HUES48 (cell line): ENCODE results near the gene SFI1.
"Not testable (repeated sequence)": the region's sequence is repeated elsewhere in the genome, so short reads cannot be mapped to it uniquely, and the experiment has no call there.

Experiments
- H3K27ac ChIP-seq: one replicate; pipeline ENCODE4 v1.7.0; 2013; ENCODE audit warnings: low read depth, low read length, inconsistent platforms
- H3K27me3 ChIP-seq: 2 replicates; pipeline ENCODE4 v1.6.1; 2013; ENCODE audit warnings: mild to moderate bottlenecking, low read length; ENCODE audit not compliant: control insufficient read depth, insufficient read depth
- H3K36me3 ChIP-seq: 2 replicates; pipeline ENCODE4 v1.6.1; 2013; ENCODE audit warnings: low read length; ENCODE audit not compliant: control insufficient read depth, insufficient read depth
- H3K4me1 ChIP-seq: 2 replicates; pipeline ENCODE4 v1.6.1; 2013; ENCODE audit warnings: mild to moderate bottlenecking, low read length; ENCODE audit not compliant: control insufficient read depth, insufficient read depth
- H3K4me3 ChIP-seq: 2 replicates; pipeline ENCODE4 v1.5.1; 2013; ENCODE audit warnings: mild to moderate bottlenecking, low read depth, low read length
- H3K9ac ChIP-seq: 2 replicates; pipeline ENCODE4 v1.6.1; 2013; ENCODE audit warnings: mild to moderate bottlenecking, low read depth, low read length, moderate library complexity
- H3K9me3 ChIP-seq: 2 replicates; pipeline ENCODE4 v1.6.1; 2013; ENCODE audit warnings: low read length; ENCODE audit not compliant: control insufficient read depth, insufficient read depth

SFI1 gene

DNA sequence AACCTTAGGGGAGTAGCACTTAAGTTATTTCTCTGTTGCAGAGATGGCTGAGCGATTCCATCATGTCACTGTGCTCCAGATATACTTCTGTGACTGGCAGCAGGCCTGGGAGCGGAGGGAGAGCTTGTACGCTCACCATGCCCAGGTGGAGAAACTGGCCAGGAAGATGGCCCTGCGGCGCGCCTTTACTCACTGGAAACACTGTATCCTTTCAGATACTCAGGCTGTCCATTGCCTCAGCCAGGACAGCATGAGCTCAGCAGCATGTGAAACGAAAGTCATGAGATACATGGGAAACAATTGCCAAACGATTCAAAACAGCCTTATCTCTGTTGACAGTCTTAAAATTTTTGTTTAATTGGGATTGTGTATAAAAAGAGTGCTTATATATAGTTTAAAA, 78.9 kb downstream of the SFI1 start:
- Histone ChIP-seq H3K4me3 (no peak overlapping the region), H3K9ac (no peak overlapping the region), H3K27ac (no peak overlapping the region), H3K9me3 (no peaks in the 10 kb centered on the region), H3K4me1 (no peaks in the 10 kb centered on the region), H3K36me3 (peaks cover 36% of the 10 kb centered on the region), H3K27me3 (no peaks in the 10 kb centered on the region)

DNA sequence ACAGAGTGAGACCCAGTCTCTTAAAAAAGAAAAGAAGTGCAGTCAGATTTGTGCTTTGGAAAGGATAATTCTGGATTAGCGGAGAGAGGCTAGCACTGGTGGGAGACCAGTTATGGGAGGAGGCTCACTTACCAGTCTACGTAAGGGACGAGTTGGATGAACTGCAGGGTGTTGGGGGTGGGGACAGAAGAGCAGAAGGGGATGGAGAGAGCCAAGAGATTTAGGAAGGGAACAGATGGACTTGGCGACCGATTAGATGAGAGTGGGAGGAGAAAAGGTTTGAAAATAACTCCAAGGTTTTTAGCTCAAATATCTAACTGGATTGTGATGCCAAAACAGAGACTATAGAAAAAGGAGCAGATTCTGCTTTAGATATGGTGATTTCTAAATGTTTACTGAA, 81.4 kb downstream of the SFI1 start:
- no peak overlapping the region for H3K9ac ChIP-seq
- no peak overlapping the region for H3K27ac ChIP-seq
- no peak overlapping the region for H3K4me3 ChIP-seq
- no peaks in the 10 kb centered on the region for H3K27me3 ChIP-seq
- H3K4me1 ChIP-seq, result no peaks in the 10 kb centered on the region
- H3K9me3 ChIP-seq, result no peaks in the 10 kb centered on the region
- peaks cover 33% of the 10 kb centered on the region for H3K36me3 ChIP-seq

DNA sequence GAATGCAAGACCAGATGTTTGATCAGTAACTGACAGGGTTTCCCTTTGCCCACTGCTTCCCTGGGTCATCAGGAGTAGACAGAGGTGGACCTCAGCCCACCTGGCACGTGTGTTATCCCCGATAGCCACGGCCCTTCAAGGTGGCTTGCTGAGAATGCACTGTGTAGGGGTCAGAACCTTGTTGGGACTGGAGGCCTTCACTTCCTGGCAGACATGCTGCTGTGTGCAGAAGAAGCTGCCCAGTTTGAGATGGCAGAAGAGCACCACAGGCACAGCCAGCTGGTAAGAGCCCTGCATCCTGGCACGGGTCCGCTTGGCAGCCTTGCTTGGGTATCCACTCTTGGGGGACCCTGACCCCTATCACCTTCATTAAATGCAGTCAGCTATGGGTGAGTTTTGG, 81.8 kb downstream of the SFI1 start:
- Histone ChIP-seq H3K4me1 (no peaks in the 10 kb centered on the region), H3K9me3 (no peaks in the 10 kb centered on the region), H3K27ac (no peak overlapping the region), H3K27me3 (no peaks in the 10 kb centered on the region), H3K4me3 (no peak overlapping the region), H3K9ac (no peak overlapping the region), H3K36me3 (peaks cover 29% of the 10 kb centered on the region)

DNA sequence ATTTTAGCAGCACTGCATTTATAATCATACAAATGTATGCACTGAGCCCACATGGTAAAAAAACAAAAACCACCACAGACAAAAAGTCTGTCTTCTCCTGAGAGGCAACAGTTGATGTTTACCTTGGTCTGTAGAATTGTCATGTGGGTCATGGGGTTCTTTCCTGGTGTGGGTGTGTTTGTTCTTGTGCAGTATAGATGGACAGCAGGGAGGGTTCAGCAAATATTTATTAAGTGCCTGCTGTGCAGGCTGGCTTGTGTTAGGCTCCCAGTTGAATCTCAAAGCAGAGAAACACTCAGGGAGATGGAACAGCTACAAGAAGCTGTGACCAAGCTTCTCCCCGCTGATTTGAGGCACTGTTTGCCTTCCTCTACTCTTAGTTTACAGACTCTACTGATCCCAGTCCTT, 83.5 kb downstream of the SFI1 start:
- Histone ChIP-seq H3K4me1 (no peaks in the 10 kb centered on the region), H3K9me3 (no peaks in the 10 kb centered on the region), H3K27ac (no peak overlapping the region), H3K9ac (no peak overlapping the region), H3K36me3 (peaks cover 27% of the 10 kb centered on the region), H3K4me3 (no peak overlapping the region), H3K27me3 (no peaks in the 10 kb centered on the region)

DNA sequence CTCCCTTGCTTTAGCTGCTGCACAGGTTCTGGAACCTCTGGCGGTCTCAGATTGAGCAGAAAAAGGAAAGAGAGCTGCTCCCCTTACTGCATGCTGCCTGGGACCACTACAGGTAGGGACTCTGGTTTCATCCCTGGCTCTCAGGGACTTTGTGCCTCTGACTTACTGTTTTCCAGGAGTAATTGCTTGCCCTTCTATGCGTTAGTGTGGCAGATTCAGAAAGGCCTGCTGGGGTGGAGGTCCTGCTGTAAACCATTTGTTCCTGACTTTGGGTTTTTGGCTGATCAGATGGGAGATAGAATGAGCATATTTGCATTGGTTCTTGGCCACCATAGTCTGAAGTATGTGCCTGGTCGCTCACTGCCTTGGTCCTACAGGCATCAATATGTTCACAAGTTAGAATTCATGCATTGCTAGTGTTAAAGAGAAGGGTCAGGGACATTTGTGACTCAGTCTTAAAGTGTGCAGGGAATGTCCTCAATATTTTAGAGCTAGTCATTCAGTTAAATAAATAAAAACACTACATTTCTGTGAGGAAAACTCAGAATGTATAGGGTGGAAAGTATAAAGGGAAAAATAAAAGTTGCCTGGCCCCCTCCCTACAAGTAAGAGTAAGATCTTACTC, 87.6 kb downstream of the SFI1 start:
- H3K4me1 ChIP-seq, result no peaks in the 10 kb centered on the region

DNA sequence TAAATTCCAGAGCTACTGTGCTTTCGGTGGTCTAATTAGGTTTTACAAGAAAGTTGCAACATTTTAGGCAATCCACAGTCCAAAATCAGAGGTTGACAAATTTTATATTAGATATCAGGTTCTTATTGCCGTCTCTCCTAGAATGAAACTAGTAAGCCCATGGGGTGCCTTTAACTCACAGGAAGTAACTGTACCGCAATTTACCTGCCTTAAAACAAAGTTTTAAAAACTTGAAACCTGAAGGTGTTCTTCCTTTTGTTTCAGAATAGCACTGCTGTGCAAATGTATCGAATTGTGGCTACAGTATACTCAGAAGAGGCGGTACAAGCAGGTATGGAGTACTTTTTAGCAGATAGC, 88.4 kb downstream of the SFI1 start:
- Histone ChIP-seq H3K9ac (no peak overlapping the region), H3K27ac (no peak overlapping the region), H3K36me3 (peaks cover 31% of the 10 kb centered on the region), H3K4me3 (no peak overlapping the region), H3K4me1 (no peaks in the 10 kb centered on the region), H3K27me3 (no peaks in the 10 kb centered on the region), H3K9me3 (no peaks in the 10 kb centered on the region)

More for the DNA sequence above, 87.6 kb downstream of the SFI1 start:
- Histone ChIP-seq H3K27ac (no peak overlapping the region), H3K9ac (no peak overlapping the region), H3K36me3 (peaks cover 31% of the 10 kb centered on the region), H3K4me3 (no peak overlapping the region), H3K9me3 (no peaks in the 10 kb centered on the region), H3K27me3 (no peaks in the 10 kb centered on the region)

DNA sequence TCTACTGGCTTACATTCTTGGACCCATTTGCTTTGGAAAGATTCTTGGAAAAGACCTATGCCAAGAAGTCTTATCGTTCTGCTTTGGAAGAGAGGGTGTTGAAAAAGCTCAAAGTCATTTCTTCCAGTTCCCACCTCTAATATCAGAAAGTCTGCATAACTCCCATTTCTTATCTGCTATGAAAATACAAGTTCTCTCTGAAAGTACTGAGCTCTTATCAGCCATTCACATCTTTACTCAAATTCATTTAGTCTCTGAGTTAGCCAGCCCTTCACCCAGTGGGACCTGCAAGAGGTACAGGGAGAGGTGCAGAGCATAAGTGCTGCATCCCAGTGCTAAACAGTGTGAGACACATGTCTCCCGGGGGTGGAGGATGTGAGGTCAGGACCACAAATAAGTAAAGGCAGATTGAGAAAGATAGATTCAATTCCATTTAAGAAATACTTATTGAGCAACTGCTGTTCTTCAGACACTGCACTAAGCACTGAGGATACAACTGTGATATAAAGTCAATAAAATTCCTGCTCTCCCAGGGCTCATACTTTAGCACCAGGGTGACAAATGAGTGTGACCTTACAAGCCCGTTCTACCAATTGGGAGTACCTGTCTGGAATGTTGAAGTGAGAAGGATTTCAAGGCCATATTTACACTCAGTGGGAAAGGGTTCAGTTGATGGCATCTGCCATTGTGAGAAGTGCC, 89.0 kb downstream of the SFI1 start:
- Histone ChIP-seq H3K27me3 (no peaks in the 10 kb centered on the region), H3K36me3 (peaks cover 30% of the 10 kb centered on the region), H3K4me3 (no peak overlapping the region), H3K4me1 (no peaks in the 10 kb centered on the region), H3K9me3 (no peaks in the 10 kb centered on the region), H3K27ac (no peak overlapping the region), H3K9ac (no peak overlapping the region)

DNA sequence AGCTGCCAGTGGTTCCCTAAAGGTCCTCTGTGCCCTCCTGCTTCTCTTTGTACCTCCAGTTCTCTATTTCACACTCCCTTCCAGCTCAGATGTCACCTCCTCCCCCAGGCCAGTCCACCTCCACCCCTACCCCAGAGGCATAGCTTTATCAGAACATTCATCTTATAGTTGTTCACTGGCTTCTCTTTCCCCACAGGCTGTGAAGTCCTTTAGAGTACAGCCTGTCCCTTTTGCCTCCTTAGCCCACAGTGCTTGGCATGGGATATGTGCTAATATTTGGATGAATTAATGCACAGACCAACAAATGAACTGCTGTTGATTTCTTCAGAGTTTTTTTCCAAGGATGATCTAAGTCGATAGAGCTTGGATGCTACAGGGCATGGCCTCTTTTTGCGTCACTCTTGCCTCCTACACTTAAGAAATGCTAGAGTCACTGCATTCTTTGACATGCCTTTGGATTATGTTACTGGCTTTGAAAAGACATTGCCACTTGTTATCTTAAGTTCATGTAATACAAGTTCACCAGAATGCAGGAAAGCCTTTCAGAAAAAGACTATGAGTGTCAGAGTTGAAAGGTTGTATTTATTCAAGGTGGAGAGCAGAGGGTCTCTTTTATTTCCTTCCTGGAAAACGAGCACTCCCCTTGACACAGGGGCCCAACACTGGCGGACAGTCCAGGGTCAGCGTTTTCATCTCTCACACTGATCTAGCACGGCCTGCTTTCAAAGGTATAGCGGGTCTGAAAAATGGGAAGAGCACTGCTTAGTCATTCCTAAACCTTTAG, 90.0 kb downstream of the SFI1 start:
- Histone ChIP-seq H3K36me3 (peaks cover 30% of the 10 kb centered on the region), H3K9ac (no peak overlapping the region), H3K4me1 (no peaks in the 10 kb centered on the region), H3K4me3 (no peak overlapping the region), H3K9me3 (no peaks in the 10 kb centered on the region), H3K27ac (no peak overlapping the region), H3K27me3 (no peaks in the 10 kb centered on the region)

DNA sequence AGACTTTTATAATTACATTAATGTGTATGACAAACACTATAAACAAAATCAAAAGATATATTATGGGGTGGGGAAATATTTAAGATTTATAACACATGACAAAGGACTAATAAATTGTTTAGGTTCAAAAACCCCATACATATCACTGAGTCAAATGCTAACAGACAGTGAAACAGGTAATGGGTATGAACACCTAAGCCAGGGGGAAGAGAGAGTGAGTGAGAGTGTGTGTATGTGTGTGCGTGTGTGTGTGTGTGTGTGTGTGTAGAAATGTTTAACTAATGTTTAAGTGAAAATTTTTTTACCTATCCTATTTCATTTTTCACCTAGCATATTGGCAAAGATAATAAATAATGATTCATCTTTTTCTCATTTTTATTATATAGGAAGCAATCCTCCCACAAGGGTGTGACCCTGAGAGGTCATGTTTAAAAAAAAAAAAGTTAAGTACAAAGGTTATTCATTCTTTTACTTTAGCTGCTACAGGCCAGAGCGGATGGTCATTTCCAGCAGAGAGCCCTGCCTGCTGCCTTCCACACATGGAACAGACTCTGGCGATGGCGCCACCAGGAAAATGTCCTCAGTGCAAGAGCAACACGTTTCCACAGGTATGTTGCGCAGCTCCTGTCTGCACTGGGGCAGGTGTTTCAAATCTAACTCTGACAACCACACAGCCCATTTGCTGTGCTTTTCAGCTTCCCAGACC, 92.8 kb downstream of the SFI1 start:
- no peaks in the 10 kb centered on the region for H3K9me3 ChIP-seq
- H3K9ac ChIP-seq, result no peak overlapping the region
- no peak overlapping the region for H3K27ac ChIP-seq
- no peaks in the 10 kb centered on the region for H3K27me3 ChIP-seq
- peaks cover 25% of the 10 kb centered on the region for H3K36me3 ChIP-seq
- H3K4me3 ChIP-seq, result no peak overlapping the region
- H3K4me1 ChIP-seq, result no peaks in the 10 kb centered on the region

DNA sequence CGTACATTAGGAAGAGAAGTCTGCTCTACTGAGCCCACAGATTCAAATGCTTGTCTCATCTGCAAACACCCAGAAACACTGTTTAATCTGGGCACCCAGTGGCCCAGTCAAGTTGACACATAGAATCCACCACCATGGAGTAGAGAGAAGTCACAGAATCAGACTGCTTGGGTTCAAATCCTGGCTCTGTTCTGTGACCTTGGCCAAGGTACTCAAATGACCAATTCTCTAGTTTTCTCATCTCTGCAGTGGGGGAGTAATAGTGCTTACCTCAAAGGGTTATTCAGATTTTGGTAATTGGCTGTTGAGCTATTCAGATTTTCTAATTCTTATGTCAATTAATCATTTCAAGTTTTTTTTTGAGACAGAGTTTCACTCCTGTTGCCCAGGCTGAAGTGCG, 93.8 kb downstream of the SFI1 start:
- H3K4me1 ChIP-seq, H3K27ac ChIP-seq, H3K4me3 ChIP-seq, H3K9ac ChIP-seq, H3K9me3 ChIP-seq, H3K27me3 ChIP-seq: not testable (repeated sequence)
- peaks cover 19% of the 10 kb centered on the region for H3K36me3 ChIP-seq

DNA sequence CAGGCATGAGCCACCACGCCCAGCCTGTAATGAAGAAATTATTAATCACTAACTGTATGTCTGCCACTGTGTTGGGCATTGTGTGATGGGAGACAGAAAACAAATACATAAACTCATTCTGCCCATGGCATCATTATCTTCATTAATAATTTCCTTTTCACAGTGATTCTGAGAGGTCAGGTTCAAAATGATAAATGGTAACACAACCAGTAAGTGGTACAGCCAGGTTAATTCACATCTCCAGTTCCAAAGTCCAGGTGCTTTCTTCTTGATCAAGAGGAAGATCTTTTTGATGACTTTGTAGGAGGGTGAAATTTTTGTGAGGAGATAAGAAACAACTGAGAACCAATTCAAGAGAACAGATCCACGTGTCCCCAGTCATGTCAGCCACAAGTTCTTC, 98.9 kb downstream of the SFI1 start:
- H3K9ac ChIP-seq, result no peak overlapping the region
- no peaks in the 10 kb centered on the region for H3K9me3 ChIP-seq
- no peaks in the 10 kb centered on the region for H3K4me1 ChIP-seq

More for the DNA sequence above, 98.9 kb downstream of the SFI1 start:
- no peak overlapping the region for H3K4me3 ChIP-seq
- H3K27me3 ChIP-seq, result no peaks in the 10 kb centered on the region
- no peak overlapping the region for H3K27ac ChIP-seq
- no peaks in the 10 kb centered on the region for H3K36me3 ChIP-seq
